GM12801 (cell line): Measurements from ENCODE around the gene DAPK2.

Experiments used
- CTCF ChIP-seq: IDR thresholded peaks from one replicate; pipeline ENCODE4 v1.5.1; 2011; ENCODE audit warnings: control low read depth; ENCODE audit not compliant: insufficient read length; ENCODE audit errors: extremely low read depth

The DAPK2 gene

GRCh38 chr15:63967616-63968015 lies 78.7 kb downstream of the DAPK2 start:
- TF ChIP-seq CTCF: no peak

GRCh38 chr15:63953524-63953923 lies 92.8 kb downstream of the DAPK2 start:
- TF ChIP-seq CTCF: no peak

- TF ChIP-seq CTCF: no peak
Observed at GRCh38 chr15:63950911-63951481, 95.3 kb downstream of the DAPK2 start.

GRCh38 chr15:63948971-63949370 lies 97.3 kb downstream of the DAPK2 start:
- no peak for TF ChIP-seq CTCF

GRCh38 chr15:63948436-63948835 lies 97.8 kb downstream of the DAPK2 start:
- no peak for TF ChIP-seq CTCF

- no peak for TF ChIP-seq CTCF
Observed at GRCh38 chr15:63947228-63947627, 99.1 kb downstream of the DAPK2 start.

- no peak for TF ChIP-seq CTCF
Observed at GRCh38 chr15:63946524-63947065, 99.7 kb downstream of the DAPK2 start.
